IgD-negative memory B cell (primary cell): Measurements from ENCODE around the gene CCDC158. TPM values are rescaled to one million over a fixed set of nuclear protein-coding genes. Genes with fewer than 3 reads are reported as not detected.

Source experiments
- H3K27ac Mint-ChIP-seq, 3 donors: one replicate each; pipeline ENCODE4 v1.8.0; 2020 to 2022; ENCODE audit warnings: mild to moderate bottlenecking in 3 of 3, mixed read lengths in 3 of 3, moderate library complexity in 1 of 3
- H3K27me3 Mint-ChIP-seq: one replicate; pipeline ENCODE4 v1.8.0; 2021; ENCODE audit warnings: mixed read lengths
- H3K36me3 Mint-ChIP-seq: one replicate; pipeline ENCODE4 v1.8.0; 2020; ENCODE audit warnings: mild to moderate bottlenecking, mixed read lengths
- H3K4me1 Mint-ChIP-seq, 3 donors: one replicate each; pipeline ENCODE4 v1.8.0; 2020 to 2022; ENCODE audit warnings: mixed read lengths in 3 of 3, mild to moderate bottlenecking in 1 of 3
- H3K4me3 Mint-ChIP-seq, 4 donors: one replicate each; pipeline ENCODE4 v1.8.0; 2020 to 2022; ENCODE audit warnings: mild to moderate bottlenecking in 4 of 4, mixed read lengths in 4 of 4, moderate library complexity in 3 of 4
- H3K9me3 Mint-ChIP-seq, 3 donors: one replicate each; pipeline ENCODE4 v1.8.0; 2020 to 2021; ENCODE audit warnings: mixed read lengths in 3 of 3, mild to moderate bottlenecking in 1 of 3
- polyA plus RNA-seq: library from polyadenylated mRNA; unstranded; fragments of 300-500 nt; fragmentation: Illumina TruSeq; gene quantifications from one replicate; pipeline ENCODE4 v1.2.3, GENCODE V29; 2021

CCDC158 gene
- polyA plus RNA-seq, 1 donor from 2014 or later = not detected

GRCh38 chr4:76388160-76388908 lies 32.6 kb downstream of the CCDC158 start:
- Mint-ChIP-seq H3K27me3 (peaks cover 14% of the 10 kb centered on the region), H3K36me3 (peaks cover under 1% of the 10 kb centered on the region), H3K4me3 (no peak overlapping the region), H3K4me1 (no peaks in the 10 kb centered on the region), H3K9me3 (peaks cover 8 to 24% (median 18%) of the 10 kb centered on the region in 3 donors), H3K27ac (peak overlapping the region in 1 of 3 donors; percentile 21)

- H3K36me3 Mint-ChIP-seq = peaks cover 2% of the 10 kb centered on the region
- peaks cover 14% of the 10 kb centered on the region for H3K27me3 Mint-ChIP-seq
- no peak overlapping the region for H3K27ac Mint-ChIP-seq
- no peak overlapping the region for H3K4me3 Mint-ChIP-seq
- no peaks in the 10 kb centered on the region for H3K4me1 Mint-ChIP-seq
- peaks cover 8 to 18% (median 16%) of the 10 kb centered on the region in 3 donors for H3K9me3 Mint-ChIP-seq
Observed at GRCh38 chr4:76386566-76387305, 34.2 kb downstream of the CCDC158 start.

- H3K27ac Mint-ChIP-seq = no peak overlapping the region
- peaks cover 2% of the 10 kb centered on the region for H3K36me3 Mint-ChIP-seq
- peaks cover 14% of the 10 kb centered on the region for H3K27me3 Mint-ChIP-seq
- no peak overlapping the region for H3K4me3 Mint-ChIP-seq
- H3K4me1 Mint-ChIP-seq = no peaks in the 10 kb centered on the region
- H3K9me3 Mint-ChIP-seq = peaks cover 8 to 18% (median 16%) of the 10 kb centered on the region in 3 donors
Observed at GRCh38 chr4:76385974-76386373, 35.0 kb downstream of the CCDC158 start.

GRCh38 chr4:76384052-76384451 lies 36.9 kb downstream of the CCDC158 start:
- peaks cover 0 to 4% (median 0%) of the 10 kb centered on the region in 3 donors for H3K4me1 Mint-ChIP-seq
- H3K27ac Mint-ChIP-seq = no peak overlapping the region
- H3K36me3 Mint-ChIP-seq = peaks cover 2% of the 10 kb centered on the region
- no peak overlapping the region for H3K4me3 Mint-ChIP-seq
- H3K27me3 Mint-ChIP-seq = peaks cover 9% of the 10 kb centered on the region
- H3K9me3 Mint-ChIP-seq = peaks cover 4 to 8% (median 5%) of the 10 kb centered on the region in 3 donors

GRCh38 chr4:76383001-76383400 lies 37.9 kb downstream of the CCDC158 start:
- H3K27ac Mint-ChIP-seq = peak overlapping the region in 1 of 3 donors; percentile 69
- H3K27me3 Mint-ChIP-seq = peaks cover 6% of the 10 kb centered on the region
- H3K36me3 Mint-ChIP-seq = peaks cover 2% of the 10 kb centered on the region
- peaks cover 0 to 4% (median 0%) of the 10 kb centered on the region in 3 donors for H3K4me1 Mint-ChIP-seq
- peaks cover 2 to 4% (median 4%) of the 10 kb centered on the region in 3 donors for H3K9me3 Mint-ChIP-seq
- no peak overlapping the region for H3K4me3 Mint-ChIP-seq

GRCh38 chr4:76381986-76382385 lies 39.0 kb downstream of the CCDC158 start:
- Mint-ChIP-seq H3K27ac (no peak overlapping the region), H3K9me3 (peaks cover 2 to 4% (median 4%) of the 10 kb centered on the region in 3 donors), H3K27me3 (peaks cover 6% of the 10 kb centered on the region)

GRCh38 chr4:76380561-76380960 lies 40.4 kb downstream of the CCDC158 start:
- H3K27ac Mint-ChIP-seq = no peak overlapping the region
- peaks cover 4% of the 10 kb centered on the region for H3K27me3 Mint-ChIP-seq
- peaks cover 0 to 4% (median 2%) of the 10 kb centered on the region in 3 donors for H3K4me1 Mint-ChIP-seq
- no peak overlapping the region for H3K4me3 Mint-ChIP-seq
- H3K9me3 Mint-ChIP-seq = peaks cover 2 to 4% (median 2%) of the 10 kb centered on the region in 3 donors
- peaks cover 2% of the 10 kb centered on the region for H3K36me3 Mint-ChIP-seq

More at GRCh38 chr4:76381986-76382385, 39.0 kb downstream of the CCDC158 start:
- no peak overlapping the region for H3K4me3 Mint-ChIP-seq
- peaks cover 2% of the 10 kb centered on the region for H3K36me3 Mint-ChIP-seq
- H3K4me1 Mint-ChIP-seq = peaks cover 0 to 4% (median 0%) of the 10 kb centered on the region in 3 donors

GRCh38 chr4:76377911-76378310 lies 43.0 kb downstream of the CCDC158 start:
- Mint-ChIP-seq H3K36me3 (peaks cover 2% of the 10 kb centered on the region), H3K27ac (no peak overlapping the region), H3K27me3 (peaks cover 1% of the 10 kb centered on the region), H3K4me1 (peaks cover 0 to 4% (median 2%) of the 10 kb centered on the region in 3 donors), H3K4me3 (no peak overlapping the region), H3K9me3 (peaks cover 0 to 4% (median 2%) of the 10 kb centered on the region in 3 donors)

GRCh38 chr4:76377481-76377901 lies 43.5 kb downstream of the CCDC158 start:
- Mint-ChIP-seq H3K27me3 (peaks cover 1% of the 10 kb centered on the region), H3K4me1 (peaks cover 0 to 4% (median 2%) of the 10 kb centered on the region in 3 donors), H3K9me3 (peaks cover 0 to 4% (median 2%) of the 10 kb centered on the region in 3 donors), H3K36me3 (peaks cover 2% of the 10 kb centered on the region), H3K4me3 (no peak overlapping the region), H3K27ac (no peak overlapping the region)

GRCh38 chr4:76376534-76376933 lies 44.4 kb downstream of the CCDC158 start:
- no peaks in the 10 kb centered on the region for H3K36me3 Mint-ChIP-seq
- H3K4me3 Mint-ChIP-seq = no peak overlapping the region
- peaks cover 0 to 4% (median 2%) of the 10 kb centered on the region in 3 donors for H3K4me1 Mint-ChIP-seq
- H3K9me3 Mint-ChIP-seq = peaks cover 0 to 4% (median 2%) of the 10 kb centered on the region in 3 donors
- peaks cover 1% of the 10 kb centered on the region for H3K27me3 Mint-ChIP-seq
- H3K27ac Mint-ChIP-seq = no peak overlapping the region

- H3K36me3 Mint-ChIP-seq = no peaks in the 10 kb centered on the region
- H3K4me1 Mint-ChIP-seq = peaks cover 0 to 4% (median 2%) of the 10 kb centered on the region in 3 donors
- peaks cover 1% of the 10 kb centered on the region for H3K27me3 Mint-ChIP-seq
- H3K9me3 Mint-ChIP-seq = peaks cover 0 to 4% (median 0%) of the 10 kb centered on the region in 3 donors
- H3K4me3 Mint-ChIP-seq = no peak overlapping the region
- H3K27ac Mint-ChIP-seq = peak overlapping the region in 1 of 3 donors; percentile 41
Observed at GRCh38 chr4:76375703-76376102, 45.2 kb downstream of the CCDC158 start.

GRCh38 chr4:76374798-76375197 lies 46.1 kb downstream of the CCDC158 start:
- Mint-ChIP-seq H3K4me3 (no peak overlapping the region), H3K27ac (no peak overlapping the region), H3K9me3 (no peaks in the 10 kb centered on the region), H3K4me1 (peaks cover 0 to 2% (median under 1%) of the 10 kb centered on the region in 3 donors), H3K36me3 (no peaks in the 10 kb centered on the region), H3K27me3 (peaks cover 1% of the 10 kb centered on the region)

- peaks cover 3% of the 10 kb centered on the region for H3K27me3 Mint-ChIP-seq
- no peak overlapping the region for H3K4me3 Mint-ChIP-seq
- no peak overlapping the region for H3K27ac Mint-ChIP-seq
- H3K4me1 Mint-ChIP-seq = peaks cover 0 to 2% (median 0%) of the 10 kb centered on the region in 3 donors
- no peaks in the 10 kb centered on the region for H3K9me3 Mint-ChIP-seq
- H3K36me3 Mint-ChIP-seq = no peaks in the 10 kb centered on the region
Observed at GRCh38 chr4:76373919-76374552, 46.9 kb downstream of the CCDC158 start.

- H3K4me1 Mint-ChIP-seq = no peaks in the 10 kb centered on the region
- no peaks in the 10 kb centered on the region for H3K36me3 Mint-ChIP-seq
- H3K4me3 Mint-ChIP-seq = no peak overlapping the region
- no peak overlapping the region for H3K27ac Mint-ChIP-seq
- peaks cover 0 to 4% (median 0%) of the 10 kb centered on the region in 3 donors for H3K9me3 Mint-ChIP-seq
- H3K27me3 Mint-ChIP-seq = peaks cover 9% of the 10 kb centered on the region
Observed at GRCh38 chr4:76366737-76367136, 54.2 kb downstream of the CCDC158 start.

GRCh38 chr4:76365636-76366035 lies 55.3 kb downstream of the CCDC158 start:
- Mint-ChIP-seq H3K4me3 (no peak overlapping the region), H3K27me3 (peaks cover 9% of the 10 kb centered on the region), H3K4me1 (no peaks in the 10 kb centered on the region), H3K27ac (peak overlapping the region in 1 of 3 donors; percentile 26), H3K36me3 (no peaks in the 10 kb centered on the region), H3K9me3 (peaks cover 0 to 6% (median 5%) of the 10 kb centered on the region in 3 donors)
